ENCODE results near the gene NDUFB8. TPM values are rescaled to one million over a fixed set of nuclear protein-coding genes. Genes with fewer than 3 reads are reported as not detected.

The NDUFB8 gene
- total and polyA plus RNA-seq, 2 of the 4 experiments (the other 2 are of a cell fraction), result 99.1 to 265 TPM

- Histone ChIP-seq H2AK5ac (ENCODE audit: low read depth, low read length) (no peak overlapping the region), H2BK20ac (ENCODE audit: low read depth, low read length) (no peak overlapping the region), H2BK15ac (ENCODE audit: low read depth, low read length) (no peak overlapping the region), H2AFZ (replicated peaks; ENCODE audit: low read length, poor library complexity) (no peak overlapping the region), H2AK9ac (replicated peaks; ENCODE audit: low read depth, low read length, poor library complexity) (no peak overlapping the region), H2BK120ac (ENCODE audit: low read depth, low read length) (no peak overlapping the region), H3K4me2 (ENCODE audit: low read depth, low read length) (no peak overlapping the region), H3K4me3 (ENCODE audit: insufficient read depth, low read depth, low read length) (no peak overlapping the region), H4K5ac (ENCODE audit: low read depth, low read length) (no peak overlapping the region), H4K8ac (ENCODE audit: low read depth in 2 of 2, low read length in 2 of 2) (no peak overlapping the region), H3K18ac (ENCODE audit: low read depth, low read length) (no peak overlapping the region), H3K4ac (ENCODE audit: low read depth, low read length) (no peak overlapping the region), H3K23ac (ENCODE audit: low read depth, low read length) (no peak overlapping the region), H3K14ac (replicated peaks; ENCODE audit: low read depth, low read length) (no peak overlapping the region), H3K4me1 (ENCODE audit: control insufficient read depth, insufficient read depth, low read length) (peaks cover 5% of the 10 kb centered on the region), H3K27me3 (ENCODE audit: control insufficient read depth, insufficient read depth, low read length) (no peaks in the 10 kb centered on the region), H3K56ac (ENCODE audit: extremely low read depth, insufficient read depth, low read length) (no peak overlapping the region), H3K27ac (ENCODE audit: insufficient read depth, low read length) (no peak overlapping the region), H2BK5ac (ENCODE audit: low read depth, low read length, poor library complexity, severe bottlenecking) (no peak overlapping the region), H3K9ac (ENCODE audit: low read depth, low read length) (no peak overlapping the region), H3K36me3 (ENCODE audit: control insufficient read depth, insufficient read depth, low read length) (peaks cover 2% of the 10 kb centered on the region), H3K9me3 (ENCODE audit: control insufficient read depth, insufficient read depth, low read length) (no peaks in the 10 kb centered on the region), H4K91ac (ENCODE audit: insufficient read depth, low read depth, low read length) (no peak overlapping the region), H4K20me1 (ENCODE audit: insufficient read depth, low read length) (0 out of 2 replicates have a peak, but pooled peaks cover 6% of the 10 kb centered on the region), H3K9me1 (ENCODE audit: insufficient read depth, low read length) (peaks cover 13% of the 10 kb centered on the region), H3K79me1 (ENCODE audit: low read depth in 1 of 2, low read length in 2 of 2) (peaks cover 15 to 41% of the 10 kb centered on the region in 2 experiments)
- BruUV-seq (replicated peaks), result no TSS peak
- TF ChIP-seq POLR2A (IDR thresholded peaks at IDR 0.05; ENCODE audit: low read depth, low read length) (no peak), FOS (IDR thresholded peaks at IDR 0.05; ENCODE audit: low read depth, low read length) (no peak), USF2 (IDR thresholded peaks at IDR 0.05; ENCODE audit: low read depth, low read length) (no peak), CTCF (conservative IDR thresholded peaks at IDR 0.05; ENCODE audit: low read depth, low read length) (no peak)
- in situ Hi-C loops (cut with MboI; ENCODE audit: low sequenced_read_pairs) (no loop called here), intact Hi-C loops (cut with micrococcal nuclease) (no loop called here), dilution Hi-C loops (cut with HindIII; ENCODE audit: low sequenced_read_pairs, unreplicated experiment) (no loop called here)
- DNase-seq (no peak), ATAC-seq (ENCODE audit: low read depth) (no peak)
- ChIA-PET CTCF (no interaction called here), POLR2A (ENCODE audit: unreplicated experiment) (no interaction called here)
Observed at GRCh38 chr10:100531761-100532160, 2.1 kb upstream of the NDUFB8 start.

All from IMR-90 (cell line).